K562 (cell line): ENCODE results near the gene GPR42. TPM values are rescaled to one million over a fixed set of nuclear protein-coding genes. Genes with fewer than 3 reads are reported as not detected.

ENCODE experiments used
- ATAC-seq: fragments of 200-7000 bp; cut with Tn5 transposase; 3 replicates; pipeline ENCODE4 v1.9.1; 2020; ENCODE audit warnings: moderate library complexity
- BruUV-seq: library from RNA; stranded (reverse); fragments of 400-500 nt; replicated peaks from 2 replicates; lab custom pipeline; 2021; lab: Mats Ljungman, UMichigan
- CTCF ChIA-PET: fragments of 300-600 bp; formaldehyde crosslinking; extraction: SDS; loops from one replicate; lab custom pipeline; 2021; ENCODE audit warnings: low intra/inter-chr PET ratio; lab: Yijun Ruan, JAX
- POLR2A ChIA-PET: fragments of 300-600, 350-650 bp; sonication (Branson Sonifier 250); formaldehyde crosslinking; extraction: SDS; loops from one replicate; lab custom pipeline; 2021; ENCODE audit warnings: antibody characterized with exemption, inconsistent platforms; lab: Yijun Ruan, JAX
- DNase-seq, 4 experiments: peaks; one replicate each; pipeline versions ENCODE4 v3.0.0 to v3.0.0-alpha.2; 2011 to 2018; ENCODE audit warnings: low spot score in 3 of 4, mixed read lengths in 3 of 4; ENCODE audit errors: extremely low read depth in 1 of 4
- FAIRE-seq: peaks from 2 replicates; lab custom pipeline; 2011; peaks lifted over from hg19 to GRCh38; lab: Jason Lieb, UNC
- H2AFZ ChIP-seq: 2 replicates; pipeline ENCODE4 v1.6.0; 2011; ENCODE audit warnings: low read depth, low read length, control low read depth, inconsistent platforms
- H3K27ac ChIP-seq: fragments of 200-600 bp; 3 replicates; pipeline ENCODE4 v1.8.0; 2011; ENCODE audit warnings: low read depth, mild to moderate bottlenecking, control low read depth, inconsistent platforms, low read length, moderate library complexity, mixed read lengths; ENCODE audit errors: extremely low read depth
- H3K27me3 ChIP-seq, 2 experiments: fragments of 300-600 bp in 1 of 2; 2 replicates in 1 of 2; 3 replicates in 1 of 2; pipeline versions ENCODE4 v1.6.0 to v1.8.0; 2011; ENCODE audit warnings: inconsistent platforms in 2 of 2, low read length in 2 of 2, mild to moderate bottlenecking in 1 of 2, mixed read lengths in 1 of 2, moderate library complexity in 1 of 2; ENCODE audit not compliant: control insufficient read depth in 2 of 2, insufficient read depth in 2 of 2
- H3K36me3 ChIP-seq: fragments of 300-600 bp; 3 replicates; pipeline ENCODE4 v1.8.0; 2011; ENCODE audit warnings: mild to moderate bottlenecking, low read length, inconsistent platforms; ENCODE audit not compliant: control insufficient read depth, insufficient read depth
- H3K4me1 ChIP-seq, 2 experiments: fragments of 200-600 bp in 1 of 2; replicated peaks in 1 of 2; 2 replicates in 1 of 2; 3 replicates in 1 of 2; pipeline versions ENCODE4 v1.5.1 to v1.8.0; 2011; ENCODE audit warnings: inconsistent platforms in 2 of 2, low read length in 2 of 2, mild to moderate bottlenecking in 1 of 2, mixed read lengths in 1 of 2, moderate library complexity in 1 of 2; ENCODE audit not compliant: control insufficient read depth in 2 of 2, insufficient read depth in 2 of 2
- H3K4me2 ChIP-seq: 2 replicates; pipeline ENCODE4 v1.6.1; 2011; ENCODE audit warnings: low read length, control low read depth, inconsistent platforms, mixed read lengths; ENCODE audit not compliant: insufficient read depth
- H3K4me3 ChIP-seq: fragments of 200-600 bp; sonication (generic), shearing (Covaris generic); 2 replicates; pipeline ENCODE4 v1.5.1; 2016; ENCODE audit warnings: control low read depth, inconsistent platforms
- H3K79me2 ChIP-seq: fragments of 200-600 bp; 3 replicates; pipeline ENCODE4 v1.8.0; 2011; ENCODE audit warnings: low read length, inconsistent platforms; ENCODE audit not compliant: control insufficient read depth, insufficient read depth
- H3K9ac ChIP-seq, 2 experiments: 2 replicates each; pipeline versions ENCODE4 v1.6.0 to v1.6.1; 2011; ENCODE audit warnings: low read depth in 2 of 2, low read length in 2 of 2, control low read depth in 1 of 2, inconsistent platforms in 1 of 2, mild to moderate bottlenecking in 1 of 2, mixed read lengths in 1 of 2; ENCODE audit not compliant: insufficient read depth in 1 of 2
- H3K9me1 ChIP-seq: one replicate; pipeline ENCODE4 v1.6.0; 2011; ENCODE audit warnings: inconsistent platforms, mild to moderate bottlenecking, low read length, moderate library complexity; ENCODE audit not compliant: control insufficient read depth, insufficient read depth
- H3K9me3 ChIP-seq: replicated peaks from 2 replicates; pipeline ENCODE4 v1.5.1; 2011; ENCODE audit warnings: low read depth, low read length, inconsistent platforms; ENCODE audit not compliant: control insufficient read depth, insufficient read depth
- H4K20me1 ChIP-seq: replicated peaks from 2 replicates; pipeline ENCODE4 v1.6.1; 2011; ENCODE audit warnings: low read length, inconsistent platforms, mixed read lengths; ENCODE audit not compliant: control insufficient read depth, insufficient read depth
- ARNT ChIP-seq, 2 experiments: fragments of 450-650 bp; IDR thresholded peaks; 2 replicates each; pipeline ENCODE4 v1.6.1; 2016; ENCODE audit warnings: mild to moderate bottlenecking in 1 of 2
- CHAMP1 ChIP-seq: fragments of 450-650 bp; IDR thresholded peaks from 2 replicates; pipeline ENCODE4 v1.6.1; 2016; ENCODE audit warnings: mild to moderate bottlenecking
- ETV1 ChIP-seq: fragments of 450-650 bp; conservative IDR thresholded peaks from 2 replicates; pipeline ENCODE4 v1.6.1; 2016; ENCODE audit warnings: missing genetic modification characterization, control low read depth, low read depth, missing compliant biosample characterization
- MED1 ChIP-seq: sonication (generic); formaldehyde crosslinking; IDR thresholded peaks from 2 replicates; pipeline ENCODE4 v1.8.1; 2023; ENCODE audit warnings: missing genetic modification reagents, borderline replicate concordance
- NCOR1 ChIP-seq: fragments of 450-650 bp; IDR thresholded peaks from 2 replicates; pipeline ENCODE4 v1.6.1; 2016; ENCODE audit warnings: mild to moderate bottlenecking, moderate library complexity
- NFE2L1 ChIP-seq: fragments of 450-650 bp; IDR thresholded peaks from 2 replicates; pipeline ENCODE4 v1.6.1; 2016; ENCODE audit warnings: missing genetic modification characterization, low read depth, mild to moderate bottlenecking, missing compliant biosample characterization, moderate library complexity, borderline replicate concordance
- WHSC1 ChIP-seq: IDR thresholded peaks from one replicate; pipeline ENCODE4 v1.6.1; 2012; ENCODE audit warnings: low read length, control low read depth, inconsistent platforms
- ZNF507 ChIP-seq: conservative IDR thresholded peaks from 2 replicates; pipeline ENCODE4 v1.6.1; 2017; ENCODE audit warnings: missing genetic modification characterization, missing compliant biosample characterization
- WGBS: fragments of 100-300 bp; shearing (Covaris generic); methylation state at CpG from one replicate; pipeline ENCODE4 v1.1.6; 2016; ENCODE audit warnings: low coverage, mixed read lengths; ENCODE audit not compliant: insufficient coverage; ENCODE audit errors: missing lambda C conversion rate; 5-methylcytosine and 5-hydroxymethylcytosine counted together
- in situ Hi-C: fragments of 300-500 bp; cut with MboI; formaldehyde crosslinking; loops from 4 replicates; pipeline ENCODE4 v1.15.0; 2018; ENCODE audit warnings: inconsistent platforms, mixed read lengths
- intact Hi-C: fragments of 100-400 bp; cut with micrococcal nuclease; formaldehyde crosslinking; loops from 2 replicates; pipeline ENCODE4 v1.14.2; 2022
- polyA plus RNA-seq, 8 experiments: library from polyadenylated mRNA; depleted of rRNA in 4 of 8; stranded (reverse) in 5 of 8; unstranded in 3 of 8; fragments of >200 nt; fragmentation: Nextera tagmentation in 2 of 8; fragmentation: Illumina TruSeq in 1 of 8; extraction: Ambion mirVana in 2 of 8; extraction: Trizol in 1 of 8; gene quantifications; 2 replicates each; pipeline versions ENCODE4 v1.2.1 to v1.2.3, GENCODE V29; 2011 to 2014; ENCODE audit warnings: inconsistent platforms in 1 of 8, missing spikeins in 1 of 8
- total RNA-seq, 7 experiments: library from RNA; depleted of rRNA in 6 of 7; stranded (reverse); fragments of >200 nt in 6 of 7; fragmentation: Illumina TruSeq in 2 of 7; extraction: Trizol in 2 of 7; gene quantifications; 2 replicates each; pipeline versions ENCODE4 v1.2.1 to v1.2.3, GENCODE V29; 2011 to 2021; ENCODE audit warnings: low replicate concordance in 1 of 7

Gene GPR42
- total and polyA plus RNA-seq, 9 of the 15 experiments (the other 6 are each of a cell fraction or from before 2014, with no cell fraction given), result not detected

- H3K4me3 ChIP-seq, result no peak overlapping the region
- H3K27ac ChIP-seq, result no peak overlapping the region
- DNase-seq (no peak), ATAC-seq (no peak), FAIRE-seq (no peak)
- no peak overlapping the region for H2AFZ ChIP-seq
- intact Hi-C loops (no loop called here), in situ Hi-C loops (no loop called here)
- peaks cover 3% of the 10 kb centered on the region; the same call in 1 of the 2 replicates for H3K9me3 ChIP-seq
- POLR2A ChIA-PET, result interaction anchor here (0.6 kb wide), 1 partner anchor 52 kb away, joined by 6 read pairs; no protein-coding TSS in a partner anchor
- no peaks in the 10 kb centered on the region; the same call in 2 of the 3 replicates for H3K36me3 ChIP-seq
- no peaks in the 10 kb centered on the region for H4K20me1 ChIP-seq
- H3K9ac ChIP-seq, result no peak overlapping the region
- no peaks in the 10 kb centered on the region for H3K9me1 ChIP-seq
- H3K27me3 ChIP-seq, result no peaks in the 10 kb centered on the region
- no peaks in the 10 kb centered on the region for H3K79me2 ChIP-seq
- CTCF ChIA-PET, result no interaction called here
- no TSS peak for BruUV-seq
- 96% methylated on average over 2 of the region's 2 CpGs for WGBS
- H3K4me1 ChIP-seq, result peaks cover 28% of the 10 kb centered on the region in 2 experiments
- TF ChIP-seq NCOR1 (no peak), WHSC1 (no peak), ETV1 (tag) (no peak), ARNT (IDR thresholded peaks at IDR 0.05) (no peak), CHAMP1 (no peak), NFE2L1 (tag) (no peak), MED1 (CRISPR knock-in tag) (no peak), ZNF507 (tag) (no peak)
- H3K4me2 ChIP-seq, result no peak overlapping the region
Observed at GRCh38 chr19:35321291-35321690, 49.6 kb upstream of the GPR42 start.
